GM12872 (cell line): ENCODE measurements around the gene CDO1.

Experiments
- TF ChIP-seq, protein P1 (sequence below): IDR thresholded peaks from 3 replicates; pipeline ENCODE4 v1.5.1; 2011; ENCODE audit warnings: low read depth, mild to moderate bottlenecking, low read length, moderate library complexity; ENCODE audit not compliant: insufficient read depth

The CDO1 gene

DNA sequence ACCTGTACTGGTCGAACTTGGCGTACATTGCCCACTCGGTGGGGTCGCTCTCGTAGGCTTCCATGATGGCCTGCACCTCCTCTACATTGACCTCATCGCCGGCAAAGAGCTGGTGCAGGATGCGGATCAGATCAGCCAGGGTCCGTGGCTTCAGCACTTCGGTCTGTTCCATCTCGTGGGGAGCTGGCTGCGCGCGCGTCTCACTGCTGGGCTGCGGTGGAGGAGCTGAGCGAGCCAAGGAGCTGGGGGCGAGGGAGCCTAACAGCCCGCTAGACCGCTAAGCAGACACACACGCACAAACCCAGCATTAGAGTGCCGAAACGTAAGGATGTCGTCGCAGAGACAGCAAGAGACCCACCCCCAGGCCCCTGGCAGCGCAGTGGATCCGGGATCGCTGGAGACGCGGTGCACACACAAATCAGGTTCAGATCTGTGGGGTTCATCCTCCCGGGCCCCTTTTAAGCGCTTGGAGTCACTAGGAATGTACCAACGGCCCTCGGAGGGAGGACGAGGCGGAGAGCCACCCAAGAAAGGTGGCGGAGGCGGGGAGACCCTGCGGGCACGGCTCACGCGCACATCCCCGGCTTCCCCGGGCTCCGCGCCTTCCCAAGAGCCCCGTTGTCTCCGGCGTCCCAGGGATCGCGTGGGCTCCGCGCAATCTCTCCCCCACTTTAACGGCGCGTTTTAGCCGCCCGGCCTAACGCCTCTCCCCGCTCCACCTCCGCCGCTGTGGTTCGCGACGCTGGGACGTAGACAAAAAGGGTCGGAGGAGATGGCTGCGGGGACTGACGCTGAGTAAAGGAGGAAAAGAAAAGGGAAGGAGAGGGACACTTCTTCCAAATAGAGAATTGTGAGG lies at the start of gene CDO1:
CDO1 (minus strand) TSS at position 434 of the 856 bp plus-strand sequence; CDS start at position 172, 262 bp downstream.
- TF ChIP-seq, protein P1, sequence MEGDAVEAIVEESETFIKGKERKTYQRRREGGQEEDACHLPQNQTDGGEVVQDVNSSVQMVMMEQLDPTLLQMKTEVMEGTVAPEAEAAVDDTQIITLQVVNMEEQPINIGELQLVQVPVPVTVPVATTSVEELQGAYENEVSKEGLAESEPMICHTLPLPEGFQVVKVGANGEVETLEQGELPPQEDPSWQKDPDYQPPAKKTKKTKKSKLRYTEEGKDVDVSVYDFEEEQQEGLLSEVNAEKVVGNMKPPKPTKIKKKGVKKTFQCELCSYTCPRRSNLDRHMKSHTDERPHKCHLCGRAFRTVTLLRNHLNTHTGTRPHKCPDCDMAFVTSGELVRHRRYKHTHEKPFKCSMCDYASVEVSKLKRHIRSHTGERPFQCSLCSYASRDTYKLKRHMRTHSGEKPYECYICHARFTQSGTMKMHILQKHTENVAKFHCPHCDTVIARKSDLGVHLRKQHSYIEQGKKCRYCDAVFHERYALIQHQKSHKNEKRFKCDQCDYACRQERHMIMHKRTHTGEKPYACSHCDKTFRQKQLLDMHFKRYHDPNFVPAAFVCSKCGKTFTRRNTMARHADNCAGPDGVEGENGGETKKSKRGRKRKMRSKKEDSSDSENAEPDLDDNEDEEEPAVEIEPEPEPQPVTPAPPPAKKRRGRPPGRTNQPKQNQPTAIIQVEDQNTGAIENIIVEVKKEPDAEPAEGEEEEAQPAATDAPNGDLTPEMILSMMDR: no peak

DNA sequence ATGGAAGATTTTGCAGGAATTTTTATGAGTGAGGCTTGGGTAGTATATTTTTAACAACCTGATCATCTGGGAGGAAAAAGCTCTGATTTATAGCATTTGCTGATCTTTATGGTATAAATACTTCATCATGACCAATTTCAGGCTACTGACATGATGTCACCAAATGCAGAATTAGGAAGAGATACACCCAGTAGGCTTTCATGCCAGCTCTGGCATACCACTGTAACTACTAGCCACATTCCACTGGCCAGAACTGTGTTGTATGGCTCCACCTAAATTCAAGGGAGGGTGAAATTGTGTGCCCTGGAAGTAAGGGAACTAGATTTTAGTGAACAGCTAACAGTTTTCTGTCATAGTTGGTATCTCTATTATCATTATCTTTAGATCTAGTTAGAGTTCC lies 42.9 kb upstream of the CDO1 start:
- TF ChIP-seq, protein P1: no peak

DNA sequence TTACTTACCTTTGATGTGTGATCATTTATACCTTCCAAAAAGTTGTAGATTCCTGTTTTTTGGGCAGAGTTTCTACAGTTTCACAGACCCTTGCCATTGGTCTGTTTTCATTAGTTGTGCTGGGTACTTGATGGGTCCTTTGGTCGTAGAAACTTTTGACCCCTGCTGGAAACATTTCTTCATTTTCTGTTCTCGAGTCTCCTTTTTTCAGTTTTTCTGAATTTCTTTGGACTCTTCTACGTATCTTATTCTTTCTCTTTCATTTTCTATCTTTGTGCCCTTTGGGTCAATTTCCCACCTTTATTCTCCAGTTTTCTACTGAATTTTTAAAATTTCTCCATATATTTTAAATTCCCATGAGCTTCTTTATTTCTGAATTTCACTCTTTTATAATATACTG lies 41.9 kb upstream of the CDO1 start:
- TF ChIP-seq, protein P1: no peak

DNA sequence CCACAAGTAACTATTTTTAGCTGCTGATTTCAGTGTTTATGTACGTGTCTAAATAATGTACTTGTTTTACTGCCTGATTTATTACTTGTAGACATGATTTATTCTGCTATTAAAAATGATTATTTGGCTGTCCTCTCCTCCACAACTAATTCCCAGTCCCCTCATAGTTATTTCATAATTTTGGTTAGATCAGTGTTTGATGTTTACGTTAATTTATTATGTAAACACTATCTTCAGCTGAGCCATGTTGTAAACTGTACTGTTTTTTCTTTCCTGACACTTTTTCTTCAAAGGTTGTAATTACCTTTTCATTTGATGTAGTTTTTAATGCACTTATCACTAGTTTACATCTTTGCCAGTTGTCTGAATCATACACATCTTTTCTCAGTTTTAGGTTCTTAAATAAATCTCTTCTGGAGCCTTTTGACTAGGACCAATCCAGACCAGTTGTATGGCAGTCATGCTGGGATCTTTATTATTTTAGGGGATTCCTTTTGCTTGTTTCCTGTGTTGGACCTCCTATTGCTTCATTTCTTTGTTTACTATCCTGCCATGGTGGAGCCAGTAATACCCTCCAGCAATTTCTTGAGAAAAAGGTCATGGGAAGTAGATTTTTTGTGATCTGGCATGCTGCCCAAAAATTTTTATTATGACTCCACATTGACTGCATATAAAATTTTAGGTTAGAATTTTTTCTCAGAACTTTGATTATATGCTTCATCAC lies 41.3 kb upstream of the CDO1 start:
- TF ChIP-seq, protein P1: no peak

DNA sequence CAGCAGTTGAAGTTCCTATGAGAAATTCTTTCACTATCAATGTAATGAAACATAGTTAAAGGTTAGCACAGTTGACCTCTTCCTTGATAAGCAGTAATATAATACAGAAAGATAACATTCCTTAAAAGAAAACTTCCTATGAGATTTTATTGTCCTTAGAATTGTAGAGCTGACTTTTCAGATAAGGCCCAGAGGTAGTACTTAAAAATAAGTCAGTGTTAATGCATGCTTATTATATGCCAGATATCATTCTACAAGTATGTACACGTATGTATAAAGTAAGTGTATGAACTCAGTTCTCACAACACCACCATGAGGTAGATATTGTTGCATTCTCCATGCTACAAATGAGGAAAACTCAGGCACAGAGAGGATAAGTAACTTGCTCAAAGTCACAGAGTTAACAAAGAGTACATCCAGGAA lies 40.6 kb upstream of the CDO1 start:
- TF ChIP-seq, protein P1: no peak

DNA sequence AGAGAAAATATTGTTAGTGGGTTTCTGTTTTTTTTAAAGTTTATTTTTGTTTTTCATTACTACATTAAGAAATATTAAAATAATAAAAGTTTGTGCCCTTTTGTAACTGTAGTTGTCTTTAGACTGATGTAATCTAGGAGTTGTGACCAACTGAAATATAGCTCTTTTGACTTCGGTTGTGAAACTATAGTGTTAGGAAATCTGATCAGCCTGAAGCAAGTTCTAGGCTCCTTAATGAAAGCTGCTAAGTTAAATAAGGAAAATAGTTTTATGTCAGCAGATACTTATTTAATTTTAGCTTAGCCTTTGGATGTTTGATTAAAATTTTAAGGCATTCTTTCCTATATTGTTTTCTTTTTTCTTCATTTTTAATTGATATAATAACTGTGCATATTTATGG lies 39.5 kb upstream of the CDO1 start:
- TF ChIP-seq, protein P1: no peak

DNA sequence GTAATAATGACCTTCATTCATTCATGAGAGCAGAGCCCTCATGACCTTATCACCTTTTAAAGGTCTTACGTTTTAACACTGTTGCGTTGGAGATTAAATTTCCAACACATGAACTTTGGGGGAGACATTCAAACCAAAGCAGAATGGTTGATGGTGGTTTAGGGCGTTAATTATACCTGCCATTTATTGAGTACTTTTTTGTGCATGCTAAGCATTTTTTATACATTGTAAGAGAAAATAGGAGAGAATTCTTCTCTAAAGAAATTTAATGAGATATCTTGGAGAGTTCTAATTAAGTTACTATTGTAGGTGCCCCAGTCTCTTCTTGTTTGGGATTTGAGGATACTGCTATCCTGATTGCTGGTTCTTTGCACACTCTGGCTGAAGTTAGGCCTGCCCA lies 37.7 kb upstream of the CDO1 start:
- TF ChIP-seq, protein P1: no peak
